Cardiac septum (tissue), 1 donor: ENCODE measurements around the gene PTPN23. TPM values are rescaled to one million over a fixed set of nuclear protein-coding genes. Genes with fewer than 3 reads are reported as not detected.

Experiments
- DNase-seq: peaks from one replicate; pipeline ENCODE4 v3.0.0-alpha.2; 2020; ENCODE audit warnings: low spot score
- intact Hi-C: fragments of 100-400 bp; cut with DNase I; formaldehyde crosslinking; loops from one replicate; pipeline ENCODE4 v1.14.0; 2022
- total RNA-seq: library from RNA; stranded (reverse); fragmentation: NEBNext Ultra II Directional; extraction: Animal tissue kit (Norgen Biotek cat#: 25700); gene quantifications from one replicate; pipeline ENCODE4 v1.2.1, GENCODE V29; 2021
- donor health status: DM: no; HTN: no; CAD: no.

PTPN23 gene
- total RNA-seq, 1 donor from 2014 or later: 24.0 TPM

- intact Hi-C loops: no loop called here
- DNase-seq: no peak
These were observed 32.2 kb downstream of the PTPN23 start for GRCh38 chr3:47412842-47413520.

- intact Hi-C loops: no loop called here
- no peak for DNase-seq
These were observed 32.9 kb downstream of the PTPN23 start for GRCh38 chr3:47413751-47414150.

GRCh38 chr3:47414161-47414564 is 33.3 kb downstream of the PTPN23 start:
- intact Hi-C loops: no loop called here
- no peak for DNase-seq

- intact Hi-C loops: no loop called here
- DNase-seq: no peak
These were observed 34.1 kb downstream of the PTPN23 start for GRCh38 chr3:47414666-47415587.

GRCh38 chr3:47416041-47416440 is 35.2 kb downstream of the PTPN23 start:
- intact Hi-C loops: no loop called here
- DNase-seq: no peak

GRCh38 chr3:47418167-47419082 is 37.6 kb downstream of the PTPN23 start:
- DNase-seq: no peak
- intact Hi-C loops: no loop called here

- DNase-seq: no peak
- intact Hi-C loops: loop anchor here (5.0 kb wide), 1 partner anchor 368 kb away; no protein-coding TSS in a partner anchor
These were observed 38.5 kb downstream of the PTPN23 start for GRCh38 chr3:47419083-47420043.

GRCh38 chr3:47420044-47420430 is 39.2 kb downstream of the PTPN23 start:
- intact Hi-C loops: loop anchor here (5.0 kb wide), 1 partner anchor 367 kb away; no protein-coding TSS in a partner anchor
- no peak for DNase-seq

GRCh38 chr3:47420511-47421484 is 40.0 kb downstream of the PTPN23 start:
- intact Hi-C loops: loop anchor here (5.0 kb wide), 1 partner anchor 367 kb away; no protein-coding TSS in a partner anchor

GRCh38 chr3:47421741-47422649 is 41.2 kb downstream of the PTPN23 start:
- DNase-seq: no peak
- intact Hi-C loops: loop anchor here (5.0 kb wide), 1 partner anchor 365 kb away; no protein-coding TSS in a partner anchor

More at GRCh38 chr3:47420511-47421484, 40.0 kb downstream of the PTPN23 start:
- DNase-seq: peak; percentile 87

GRCh38 chr3:47422743-47423142 is 41.9 kb downstream of the PTPN23 start:
- intact Hi-C loops: loop anchor here (1.0 to 5.0 kb wide), 2 partner anchors 53 to 365 kb away; partner anchors contain the start of gene SCAP
- no peak for DNase-seq

GRCh38 chr3:47423548-47424145 is 42.8 kb downstream of the PTPN23 start:
- intact Hi-C loops: loop anchor here (1.0 to 5.0 kb wide), 2 partner anchors 52 to 364 kb away; partner anchors contain the start of gene SCAP
- DNase-seq: no peak

- DNase-seq: no peak
- intact Hi-C loops: loop anchor here (5.0 kb wide), 1 partner anchor 363 kb away; no protein-coding TSS in a partner anchor
These were observed 43.9 kb downstream of the PTPN23 start for GRCh38 chr3:47424434-47425382.

GRCh38 chr3:47425383-47425778 is 44.6 kb downstream of the PTPN23 start:
- DNase-seq: no peak
- intact Hi-C loops: no loop called here
